ENCODE measurements around the gene HNF4A. TPM values are rescaled to one million over a fixed set of nuclear protein-coding genes. Genes with fewer than 3 reads are reported as not detected.

The HNF4A gene
- total RNA-seq, 4 donors from 2014 or later: 0.63 TPM; not detected in 3

DNA sequence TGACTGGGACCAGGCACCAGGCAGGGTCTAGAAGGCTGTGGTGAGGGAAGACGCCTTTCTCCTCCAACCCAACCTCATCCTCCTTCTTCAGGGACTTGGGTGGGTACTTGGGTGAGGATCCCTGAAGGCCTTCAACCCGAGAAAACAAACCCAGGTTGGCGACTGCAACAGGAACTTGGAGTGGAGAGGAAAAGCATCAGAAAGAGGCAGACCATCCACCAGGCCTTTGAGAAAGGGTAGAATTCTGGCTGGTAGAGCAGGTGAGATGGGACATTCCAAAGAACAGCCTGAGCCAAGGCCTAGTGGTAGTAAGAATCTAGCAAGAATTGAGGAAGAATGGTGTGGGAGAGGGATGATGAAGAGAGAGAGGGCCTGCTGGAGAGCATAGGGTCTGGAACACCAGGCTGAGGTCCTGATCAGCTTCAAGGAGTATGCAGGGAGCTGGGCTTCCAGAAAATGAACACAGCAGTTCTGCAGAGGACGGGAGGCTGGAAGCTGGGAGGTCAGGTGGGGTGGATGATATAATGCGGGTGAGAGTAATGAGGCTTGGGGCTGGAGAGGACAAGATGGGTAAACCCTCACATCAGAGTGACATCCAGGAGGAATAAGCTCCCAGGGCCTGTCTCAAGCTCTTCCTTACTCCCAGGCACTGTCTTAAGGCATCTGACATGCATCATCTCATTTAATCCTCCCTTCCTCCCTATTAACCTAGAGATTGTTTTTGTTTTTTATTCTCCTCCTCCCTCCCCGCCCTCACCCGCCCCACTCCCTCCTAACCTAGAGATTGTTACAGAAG, 75.0 kb downstream of the HNF4A start:
- TF ChIP-seq, protein P1, sequence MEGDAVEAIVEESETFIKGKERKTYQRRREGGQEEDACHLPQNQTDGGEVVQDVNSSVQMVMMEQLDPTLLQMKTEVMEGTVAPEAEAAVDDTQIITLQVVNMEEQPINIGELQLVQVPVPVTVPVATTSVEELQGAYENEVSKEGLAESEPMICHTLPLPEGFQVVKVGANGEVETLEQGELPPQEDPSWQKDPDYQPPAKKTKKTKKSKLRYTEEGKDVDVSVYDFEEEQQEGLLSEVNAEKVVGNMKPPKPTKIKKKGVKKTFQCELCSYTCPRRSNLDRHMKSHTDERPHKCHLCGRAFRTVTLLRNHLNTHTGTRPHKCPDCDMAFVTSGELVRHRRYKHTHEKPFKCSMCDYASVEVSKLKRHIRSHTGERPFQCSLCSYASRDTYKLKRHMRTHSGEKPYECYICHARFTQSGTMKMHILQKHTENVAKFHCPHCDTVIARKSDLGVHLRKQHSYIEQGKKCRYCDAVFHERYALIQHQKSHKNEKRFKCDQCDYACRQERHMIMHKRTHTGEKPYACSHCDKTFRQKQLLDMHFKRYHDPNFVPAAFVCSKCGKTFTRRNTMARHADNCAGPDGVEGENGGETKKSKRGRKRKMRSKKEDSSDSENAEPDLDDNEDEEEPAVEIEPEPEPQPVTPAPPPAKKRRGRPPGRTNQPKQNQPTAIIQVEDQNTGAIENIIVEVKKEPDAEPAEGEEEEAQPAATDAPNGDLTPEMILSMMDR (IDR thresholded peaks at IDR 0.05): no peak
- TF ChIP-seq POLR2AphosphoS5 (IDR thresholded peaks at IDR 0.05) (no peak), POLR2A (IDR thresholded peaks at IDR 0.05; ENCODE audit: low read depth) (no peak), EP300 (IDR thresholded peaks at IDR 0.05) (no peak)
- DNase-seq (ENCODE audit: extremely low spot score): no peak

DNA sequence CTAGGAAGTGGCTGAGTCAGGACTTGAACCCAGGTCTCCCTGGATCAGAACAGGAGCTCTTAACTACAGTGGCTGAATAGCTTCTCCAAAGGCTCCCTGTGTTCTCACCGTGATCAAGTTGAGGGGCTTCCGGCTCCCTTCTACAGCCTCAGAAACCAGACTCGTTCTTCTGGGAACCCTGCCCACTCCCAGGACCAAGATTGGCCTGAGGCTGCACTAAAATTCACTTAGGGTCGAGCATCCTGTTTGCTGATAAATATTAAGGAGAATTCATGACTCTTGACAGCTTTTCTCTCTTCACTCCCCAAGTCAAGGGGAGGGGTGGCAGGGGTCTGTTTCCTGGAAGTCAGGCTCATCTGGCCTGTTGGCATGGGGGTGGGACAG, 75.6 kb downstream of the HNF4A start:
- no peak for DNase-seq (ENCODE audit: extremely low spot score)
- Histone ChIP-seq H3K36me3 (no peaks in the 10 kb centered on the region), H3K27me3 (peaks cover 0 to 30% (median 0%) of the 10 kb centered on the region in 4 donors), H3K4me3 (no peak overlapping the region), H3K27ac (replicated peaks in 1 of 4) (no peak overlapping the region), H3K9me3 (no peaks in the 10 kb centered on the region), H3K4me1 (no peaks in the 10 kb centered on the region)
- intact Hi-C loops (cut with DNase I): no loop called here
- TF ChIP-seq POLR2A (IDR thresholded peaks at IDR 0.05; ENCODE audit: low read depth) (no peak), POLR2AphosphoS5 (IDR thresholded peaks at IDR 0.05) (no peak), EP300 (IDR thresholded peaks at IDR 0.05) (no peak)
- TF ChIP-seq, protein P1 (IDR thresholded peaks at IDR 0.05): no peak
- WGBS: 54% methylated on average over 3 of the region's 4 CpGs

More for the DNA sequence above, 75.0 kb downstream of the HNF4A start:
- Histone ChIP-seq H3K27me3 (peaks cover 0 to 30% (median 0%) of the 10 kb centered on the region in 4 donors), H3K4me3 (no peak overlapping the region), H3K27ac (replicated peaks in 1 of 4) (no peak overlapping the region), H3K4me1 (no peaks in the 10 kb centered on the region), H3K36me3 (no peaks in the 10 kb centered on the region), H3K9me3 (no peaks in the 10 kb centered on the region)
- 77% methylated on average over 6 of the region's 7 CpGs for WGBS
- intact Hi-C loops (cut with DNase I): no loop called here

DNA sequence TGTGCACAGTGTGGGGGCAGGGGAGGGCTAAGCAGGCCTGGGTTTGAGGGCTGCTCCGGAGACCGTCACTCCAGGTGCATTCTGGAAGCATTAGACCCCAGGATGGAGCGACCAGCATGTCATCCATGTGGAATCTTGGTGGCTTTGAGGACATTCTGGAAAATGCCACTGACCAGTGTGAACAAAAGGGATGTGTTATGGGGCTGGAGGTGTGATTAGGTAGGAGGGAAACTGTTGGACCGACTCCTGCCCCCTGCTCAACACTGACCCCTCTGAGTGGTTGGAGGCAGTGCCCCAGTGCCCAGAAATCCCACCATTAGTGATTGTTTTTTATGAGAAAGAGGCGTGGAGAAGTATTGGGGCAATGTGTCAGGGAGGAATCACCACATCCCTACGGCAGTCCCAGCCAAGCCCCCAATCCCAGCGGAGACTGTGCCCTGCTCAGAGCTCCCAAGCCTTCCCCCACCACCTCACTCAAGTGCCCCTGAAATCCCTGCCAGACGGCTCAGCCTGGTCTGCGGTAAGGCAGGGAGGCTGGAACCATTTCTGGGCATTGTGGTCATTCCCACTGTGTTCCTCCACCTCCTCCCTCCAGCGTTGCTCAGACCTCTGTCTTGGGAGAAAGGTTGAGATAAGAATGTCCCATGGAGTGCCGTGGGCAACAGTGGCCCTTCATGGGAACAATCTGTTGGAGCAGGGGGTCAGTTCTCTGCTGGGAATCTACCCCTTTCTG, 76.2 kb downstream of the HNF4A start:
- H3K4me3 ChIP-seq: no peak overlapping the region
- H3K36me3 ChIP-seq: no peaks in the 10 kb centered on the region
- H3K4me1 ChIP-seq: no peaks in the 10 kb centered on the region
- no peaks in the 10 kb centered on the region for H3K9me3 ChIP-seq
- no peak for TF ChIP-seq POLR2AphosphoS5 (IDR thresholded peaks at IDR 0.05)
- TF ChIP-seq, protein P1 (IDR thresholded peaks at IDR 0.05): no peak
- WGBS: 59% methylated on average over 6 of the region's 11 CpGs
- intact Hi-C loops (cut with DNase I): no loop called here
- H3K27me3 ChIP-seq: peaks cover 0 to 30% (median 0%) of the 10 kb centered on the region in 4 donors
- H3K27ac ChIP-seq (replicated peaks in 1 of 4): no peak overlapping the region
- no peak for DNase-seq (ENCODE audit: extremely low spot score)

DNA sequence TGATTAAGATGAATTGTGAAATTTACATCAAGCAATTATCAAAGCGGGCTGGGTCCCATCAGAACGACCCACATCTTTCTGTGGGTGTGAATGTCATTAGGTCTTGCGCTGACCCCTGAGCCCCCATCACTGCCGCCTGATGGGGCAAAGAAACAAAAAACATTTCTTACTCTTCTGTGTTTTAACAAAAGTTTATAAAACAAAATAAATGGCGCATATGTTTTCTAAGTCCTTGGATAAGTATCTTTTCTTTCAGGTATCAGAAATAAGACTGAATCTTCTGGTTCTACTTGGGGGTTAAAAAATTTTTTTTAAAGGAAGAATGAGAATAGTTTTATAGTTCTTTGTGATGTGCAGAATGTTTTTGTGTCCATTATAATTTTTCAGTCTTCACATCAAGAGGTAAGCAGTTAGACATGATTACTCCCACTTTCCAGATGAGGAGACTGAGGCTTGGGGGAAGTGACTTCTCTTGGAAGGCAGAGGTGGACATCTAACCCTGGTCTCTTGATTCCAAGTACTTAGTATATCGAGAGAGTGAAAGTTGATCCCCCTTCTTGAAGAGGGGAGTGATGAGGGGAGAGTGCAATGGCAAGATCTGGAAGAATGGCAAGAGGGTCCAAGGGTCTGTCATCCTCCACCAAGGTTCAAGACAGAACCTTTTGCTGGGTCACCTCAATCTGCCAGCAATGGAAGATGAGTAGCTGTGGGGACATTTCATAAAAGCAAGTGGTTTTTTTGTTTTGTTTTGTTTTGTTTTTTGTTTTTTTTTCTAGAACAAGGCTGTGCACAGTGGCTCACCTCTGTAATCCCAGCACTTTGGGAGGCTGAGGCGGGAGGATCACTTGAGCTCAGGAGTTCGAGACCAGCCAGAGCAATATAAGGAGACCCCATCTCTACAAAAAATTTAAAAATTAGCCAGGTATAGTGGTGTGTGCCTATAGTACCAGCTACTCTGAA, 77.4 kb downstream of the HNF4A start:
- no peak for TF ChIP-seq POLR2A (IDR thresholded peaks at IDR 0.05; ENCODE audit: low read depth)
- no peak for TF ChIP-seq POLR2AphosphoS5 (IDR thresholded peaks at IDR 0.05)
- TF ChIP-seq, protein P1 (IDR thresholded peaks at IDR 0.05): no peak
- TF ChIP-seq EP300 (IDR thresholded peaks at IDR 0.05): no peak
- Histone ChIP-seq H3K36me3 (no peaks in the 10 kb centered on the region), H3K27me3 (peaks cover 0 to 30% (median 0%) of the 10 kb centered on the region in 4 donors), H3K27ac (replicated peaks in 1 of 4) (no peak overlapping the region), H3K4me1 (no peaks in the 10 kb centered on the region), H3K9me3 (no peaks in the 10 kb centered on the region), H3K4me3 (no peak overlapping the region)
- intact Hi-C loops (cut with DNase I): no loop called here
- 81% methylated on average over 8 of the region's 8 CpGs for WGBS
- DNase-seq (ENCODE audit: extremely low spot score): no peak

Data from esophagus muscularis mucosa (tissue), 4 donors.